T1000 (cell line): Measurements from ENCODE around the gene WDR81.
"Not testable (repeated sequence)": the region's sequence is repeated elsewhere in the genome, so short reads cannot be mapped to it uniquely, and the experiment has no call there.

Source experiments
- DNase-seq: peaks from one replicate; lab custom pipeline; 2025; ENCODE audit warnings: mixed read lengths; lab: John Stamatoyannopoulos, UW

Gene WDR81

GRCh38 chr17:1713160-1713877, 11.2 kb upstream of the WDR81 start:
- no peak for DNase-seq

DNA sequence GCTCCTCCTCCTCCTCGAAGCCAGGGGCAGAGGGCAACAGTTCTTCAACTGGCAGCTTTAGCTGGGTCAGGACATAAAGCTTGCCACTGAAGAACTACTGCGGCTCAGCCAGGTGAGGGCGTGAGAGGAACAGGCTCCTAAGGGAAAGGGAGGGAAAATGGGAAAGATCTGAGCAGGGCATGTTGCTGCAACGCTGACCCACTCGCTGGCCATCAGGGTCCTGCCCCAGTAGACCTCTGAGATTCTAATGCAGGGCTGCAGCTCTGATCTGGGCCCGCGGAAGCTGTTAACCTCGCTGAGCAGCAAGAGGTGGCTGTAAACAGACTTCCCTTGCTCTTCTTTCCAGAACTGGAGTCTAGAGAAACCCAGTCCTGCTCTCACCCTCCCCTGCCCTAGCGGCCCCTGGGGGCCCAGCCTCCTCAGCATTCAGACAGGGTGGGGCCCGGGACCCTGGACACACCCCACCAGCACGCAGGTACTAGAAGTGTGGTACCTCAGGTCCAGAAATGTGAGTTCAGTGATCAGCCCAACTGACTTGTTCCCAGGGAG, 10.6 kb upstream of the WDR81 start:
- DNase-seq = no peak

GRCh38 chr17:1714427-1714979, 10.0 kb upstream of the WDR81 start:
- peak; percentile 93 for DNase-seq

DNA sequence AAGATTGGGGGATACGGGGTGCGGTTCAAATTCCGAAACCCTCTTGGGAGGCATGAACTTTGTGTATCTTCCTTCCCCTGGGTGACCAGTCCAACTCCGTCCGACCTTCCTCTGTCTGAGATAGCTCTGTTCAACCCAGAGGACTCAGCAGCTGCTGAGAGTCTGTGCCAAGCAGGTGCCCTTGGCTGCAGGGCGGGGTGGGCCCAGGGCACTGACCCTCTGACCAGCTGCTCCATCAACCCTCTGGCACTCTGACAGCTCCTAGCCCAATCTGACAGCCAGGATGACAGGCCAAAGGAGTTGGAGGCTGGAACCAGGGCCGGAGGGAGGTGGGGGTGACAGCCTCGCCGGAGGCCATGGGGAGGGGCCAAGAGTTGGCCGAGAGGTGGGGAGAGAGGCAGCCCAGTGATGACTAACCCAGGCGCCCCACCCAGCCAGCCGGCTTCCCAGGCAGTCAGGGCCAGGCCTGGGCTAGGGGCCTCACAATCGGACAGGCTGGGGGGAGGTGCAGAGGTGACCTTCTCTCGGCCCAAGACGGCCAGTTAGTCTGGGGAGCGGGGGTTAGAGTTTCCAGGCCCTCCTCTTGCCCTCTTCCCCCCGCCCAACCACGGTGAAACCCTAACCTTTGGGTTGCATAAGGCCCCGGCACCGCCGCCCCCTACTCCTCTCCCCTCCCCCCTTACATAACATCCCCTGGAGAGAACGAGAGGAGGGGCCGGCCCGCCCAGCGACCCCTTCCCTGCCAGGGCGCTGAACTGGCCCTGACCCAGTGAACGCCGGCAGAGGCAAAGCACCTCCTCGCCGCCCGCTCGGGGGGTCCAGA, 9.3 kb upstream of the WDR81 start:
- DNase-seq = peak; percentile 84

GRCh38 chr17:1715803-1716075, 8.8 kb upstream of the WDR81 start:
- DNase-seq = no peak

GRCh38 chr17:1716076-1716911, 8.2 kb upstream of the WDR81 start:
- peak; percentile 100 for DNase-seq

GRCh38 chr17:1716912-1717695, 7.4 kb upstream of the WDR81 start:
- peak; percentile 93 for DNase-seq

DNA sequence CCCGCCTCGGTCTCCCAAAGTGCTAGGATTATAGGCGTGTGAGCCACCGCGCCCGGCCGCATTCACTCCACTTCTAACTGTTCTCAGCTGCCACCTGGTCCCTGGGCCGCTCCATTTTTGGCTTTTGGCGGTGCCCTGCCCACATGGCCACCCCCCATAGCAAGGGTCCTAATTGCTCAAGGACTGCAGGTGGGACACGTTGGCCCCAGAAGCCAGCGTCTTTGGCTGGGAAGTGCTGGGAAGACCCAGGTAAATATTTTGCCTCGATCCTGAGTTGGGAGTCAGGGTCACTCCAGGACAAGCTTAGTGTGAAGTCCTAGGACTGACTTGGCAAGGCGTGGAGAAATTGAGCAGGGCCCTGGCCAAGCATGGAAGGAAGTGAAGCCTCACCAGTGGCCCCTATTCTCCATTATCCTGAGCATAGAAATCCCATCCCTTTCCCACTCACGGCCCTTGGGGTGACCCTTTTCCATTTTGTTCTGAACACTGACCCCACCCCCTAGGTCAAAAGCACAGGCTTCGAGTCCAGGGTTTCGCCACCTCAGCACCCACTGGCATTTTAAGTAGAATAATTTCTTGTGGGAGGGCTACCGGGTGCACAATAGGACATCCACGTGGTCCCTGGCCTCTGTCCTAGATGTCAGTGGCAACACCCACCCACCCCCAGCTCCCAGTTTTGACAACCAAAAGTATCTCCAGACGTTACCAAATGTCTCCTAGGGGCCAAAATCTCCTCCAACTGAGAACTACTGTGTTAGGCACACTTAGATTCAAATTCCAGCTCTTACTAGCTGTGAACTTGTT, 5.9 kb upstream of the WDR81 start:
- no peak for DNase-seq

DNA sequence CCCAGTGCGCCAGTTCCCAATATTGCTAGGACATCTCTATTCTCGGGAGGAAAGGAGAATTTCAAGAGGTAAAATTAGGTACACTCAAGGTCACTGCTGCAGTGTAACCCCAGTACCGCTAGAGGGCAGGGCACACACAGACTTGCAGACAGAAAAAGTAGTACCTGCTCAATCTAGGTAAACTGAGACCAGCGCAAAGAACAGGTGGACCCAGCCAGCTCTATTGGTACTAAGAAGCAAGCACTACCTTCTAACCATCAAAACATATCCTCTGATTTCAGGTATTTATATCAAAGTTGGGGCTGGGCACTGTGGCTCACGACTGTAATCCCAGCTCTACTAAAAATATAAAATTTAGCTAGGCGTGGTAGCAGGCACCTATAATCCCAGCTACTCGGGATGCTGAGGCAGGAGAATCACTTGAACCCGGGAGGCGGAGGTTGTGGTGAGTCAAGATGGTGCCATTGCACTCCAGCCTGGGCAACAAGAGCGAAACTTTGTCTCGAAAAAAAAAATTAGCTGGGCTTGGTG, 3.6 kb upstream of the WDR81 start:
- no peak for DNase-seq

DNA sequence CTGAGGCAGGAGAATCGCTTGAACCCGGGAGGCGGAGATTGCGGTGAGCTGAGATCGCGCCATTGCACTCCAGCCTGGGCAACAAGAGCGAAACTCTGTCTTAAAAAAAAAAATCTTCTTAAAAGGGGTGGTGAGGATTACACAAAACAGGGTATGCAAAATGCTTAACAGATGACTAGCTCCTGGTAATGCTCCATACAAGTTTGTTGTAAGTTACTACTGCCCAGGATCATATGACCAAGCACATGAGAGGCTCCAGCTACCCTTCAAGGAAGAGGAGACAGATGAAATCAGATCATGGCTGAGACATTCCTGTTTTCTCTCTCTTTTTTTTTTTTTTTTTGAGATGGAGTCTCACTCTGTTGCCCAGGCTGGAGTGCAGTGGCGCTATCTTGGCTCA, 2.5 kb upstream of the WDR81 start:
- not testable (repeated sequence) for DNase-seq

- peak; percentile 69 for DNase-seq
Measured at GRCh38 chr17:1724869-1725641, 551 bp downstream of the WDR81 start.

DNA sequence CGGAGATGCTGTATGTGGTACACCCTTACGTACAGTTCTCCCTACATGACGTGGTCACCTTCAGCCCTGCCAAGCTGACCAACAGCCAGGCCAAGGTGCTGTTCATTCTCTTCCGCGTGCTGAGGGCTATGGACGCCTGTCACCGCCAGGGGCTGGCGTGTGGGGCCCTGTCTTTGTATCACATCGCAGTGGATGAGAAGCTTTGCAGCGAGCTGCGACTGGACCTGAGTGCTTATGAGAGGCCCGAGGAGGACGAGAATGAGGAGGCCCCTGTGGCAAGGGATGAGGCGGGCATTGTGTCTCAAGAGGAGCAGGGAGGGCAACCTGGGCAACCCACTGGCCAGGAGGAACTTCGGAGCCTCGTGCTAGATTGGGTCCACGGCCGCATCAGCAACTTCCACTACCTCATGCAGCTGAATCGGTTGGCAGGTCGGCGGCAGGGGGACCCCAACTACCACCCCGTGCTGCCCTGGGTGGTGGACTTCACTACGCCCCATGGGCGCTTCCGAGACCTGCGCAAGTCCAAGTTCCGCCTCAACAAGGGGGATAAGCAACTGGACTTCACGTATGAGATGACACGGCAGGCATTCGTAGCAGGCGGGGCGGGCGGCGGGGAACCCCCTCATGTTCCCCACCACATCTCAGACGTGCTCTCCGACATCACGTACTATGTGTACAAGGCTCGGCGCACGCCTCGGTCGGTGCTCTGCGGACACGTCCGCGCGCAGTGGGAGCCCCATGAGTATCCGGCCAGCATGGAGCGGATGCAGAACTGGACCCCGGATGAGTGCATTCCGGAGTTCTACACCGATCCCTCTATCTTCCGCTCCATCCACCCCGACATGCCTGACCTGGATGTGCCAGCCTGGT, 1.4 kb downstream of the WDR81 start:
- no peak for DNase-seq

- no peak for DNase-seq
Measured at GRCh38 chr17:1726626-1727257, 2.2 kb downstream of the WDR81 start.

GRCh38 chr17:1727258-1727789, 2.8 kb downstream of the WDR81 start:
- no peak for DNase-seq

- no peak for DNase-seq
Measured at GRCh38 chr17:1727876-1728630, 3.5 kb downstream of the WDR81 start.

- no peak for DNase-seq
Measured at GRCh38 chr17:1729966-1730325, 5.4 kb downstream of the WDR81 start.
